SJCRH30 (cell line): ENCODE data around the gene ZNF791. TPM values are rescaled to one million over a fixed set of nuclear protein-coding genes. Genes with fewer than 3 reads are reported as not detected.
"Not testable (repeated sequence)": the region's sequence is repeated elsewhere in the genome, so short reads cannot be mapped to it uniquely, and the experiment has no call there.

ENCODE experiments used
- DNase-seq, 2 experiments: peaks; one replicate each; pipeline ENCODE4 v3.0.0-alpha.2; 2015 to 2020
- H3K27ac ChIP-seq: fragments of 250-450 bp; sonication (Bioruptor Pico); 2 replicates; pipeline ENCODE4 v1.5.1; 2020; ENCODE audit warnings: mild to moderate bottlenecking, moderate library complexity
- H3K27me3 ChIP-seq: fragments of 250-450 bp; sonication (Bioruptor Pico); 2 replicates; pipeline ENCODE4 v1.5.1; 2020; ENCODE audit warnings: mild to moderate bottlenecking, moderate library complexity
- H3K36me3 ChIP-seq: fragments of 250-450 bp; sonication (Bioruptor Pico); 2 replicates; pipeline ENCODE4 v1.5.1; 2020; ENCODE audit warnings: mild to moderate bottlenecking, moderate library complexity
- H3K4me1 ChIP-seq: fragments of 250-450 bp; sonication (Bioruptor Pico); 2 replicates; pipeline ENCODE4 v1.5.1; 2020; ENCODE audit warnings: mild to moderate bottlenecking, moderate library complexity
- H3K4me3 ChIP-seq: fragments of 250-450 bp; sonication (Bioruptor Pico); 2 replicates; pipeline ENCODE4 v1.5.1; 2020; ENCODE audit warnings: mild to moderate bottlenecking, moderate library complexity
- H3K9me3 ChIP-seq: fragments of 250-450 bp; sonication (Bioruptor Pico); replicated peaks from 2 replicates; pipeline ENCODE4 v1.5.1; 2020; ENCODE audit warnings: mild to moderate bottlenecking, moderate library complexity
- total RNA-seq: library from RNA; depleted of rRNA; stranded (reverse); fragments of >200 nt; shearing (Covaris generic); gene quantifications from 2 replicates; pipeline ENCODE4 v1.2.3, GENCODE V29; 2014

Gene ZNF791
- total RNA-seq, 1 experiment from 2014 or later, result 25.7 TPM

DNA sequence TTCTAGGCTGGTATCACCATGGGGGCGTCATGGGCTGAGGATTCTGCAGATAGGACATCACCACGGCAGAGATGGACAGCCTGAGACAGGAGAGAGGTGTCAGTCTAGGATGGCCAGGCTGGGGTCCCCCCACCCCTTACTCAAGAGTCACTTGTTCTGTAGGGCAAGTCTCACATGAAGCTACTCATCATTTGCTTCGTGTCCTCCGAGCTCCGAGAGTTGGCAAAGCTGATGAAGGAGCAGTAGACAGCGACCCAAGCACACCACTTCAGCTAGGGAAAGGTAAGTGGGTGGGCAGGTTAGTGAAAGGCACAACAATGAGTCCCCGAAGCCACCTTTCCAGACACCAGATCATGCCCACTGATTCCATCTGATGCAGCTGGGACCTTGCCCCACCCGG, 57.6 kb downstream of the ZNF791 start:
- DNase-seq, result no peak
- peaks cover 17% of the 10 kb centered on the region for H3K36me3 ChIP-seq
- H3K4me3 ChIP-seq, result peak overlapping the region; percentile 86
- no peaks in the 10 kb centered on the region for H3K9me3 ChIP-seq
- H3K27ac ChIP-seq, result no peak overlapping the region
- H3K27me3 ChIP-seq, result no peaks in the 10 kb centered on the region
- no peaks in the 10 kb centered on the region; the same call in 1 of the 2 replicates for H3K4me1 ChIP-seq

DNA sequence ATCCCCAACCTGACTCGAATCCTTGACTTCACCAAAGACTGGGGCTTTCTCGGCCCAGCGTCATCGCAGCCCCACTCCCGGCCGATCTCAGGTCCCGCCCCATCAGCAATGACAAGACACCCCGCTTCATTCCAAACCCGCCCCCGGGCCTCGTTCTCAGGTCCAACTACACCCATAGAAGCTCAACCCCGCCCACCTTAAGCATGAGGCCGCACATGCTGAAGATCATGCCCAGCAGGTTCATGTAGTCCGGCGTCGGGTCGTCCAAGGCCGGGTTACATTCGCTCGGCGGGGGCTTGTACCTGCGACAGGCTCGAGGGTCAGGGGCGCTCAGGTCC, 58.2 kb downstream of the ZNF791 start:
- Histone ChIP-seq H3K27me3 (no peaks in the 10 kb centered on the region), H3K27ac (peak overlapping the region; percentile 87), H3K4me3 (peak overlapping the region; percentile 86), H3K9me3 (no peaks in the 10 kb centered on the region), H3K36me3 (peaks cover 14% of the 10 kb centered on the region), H3K4me1 (no peaks in the 10 kb centered on the region; the same call in 1 of the 2 replicates)
- DNase-seq, result peak; percentile 56 to 58

DNA sequence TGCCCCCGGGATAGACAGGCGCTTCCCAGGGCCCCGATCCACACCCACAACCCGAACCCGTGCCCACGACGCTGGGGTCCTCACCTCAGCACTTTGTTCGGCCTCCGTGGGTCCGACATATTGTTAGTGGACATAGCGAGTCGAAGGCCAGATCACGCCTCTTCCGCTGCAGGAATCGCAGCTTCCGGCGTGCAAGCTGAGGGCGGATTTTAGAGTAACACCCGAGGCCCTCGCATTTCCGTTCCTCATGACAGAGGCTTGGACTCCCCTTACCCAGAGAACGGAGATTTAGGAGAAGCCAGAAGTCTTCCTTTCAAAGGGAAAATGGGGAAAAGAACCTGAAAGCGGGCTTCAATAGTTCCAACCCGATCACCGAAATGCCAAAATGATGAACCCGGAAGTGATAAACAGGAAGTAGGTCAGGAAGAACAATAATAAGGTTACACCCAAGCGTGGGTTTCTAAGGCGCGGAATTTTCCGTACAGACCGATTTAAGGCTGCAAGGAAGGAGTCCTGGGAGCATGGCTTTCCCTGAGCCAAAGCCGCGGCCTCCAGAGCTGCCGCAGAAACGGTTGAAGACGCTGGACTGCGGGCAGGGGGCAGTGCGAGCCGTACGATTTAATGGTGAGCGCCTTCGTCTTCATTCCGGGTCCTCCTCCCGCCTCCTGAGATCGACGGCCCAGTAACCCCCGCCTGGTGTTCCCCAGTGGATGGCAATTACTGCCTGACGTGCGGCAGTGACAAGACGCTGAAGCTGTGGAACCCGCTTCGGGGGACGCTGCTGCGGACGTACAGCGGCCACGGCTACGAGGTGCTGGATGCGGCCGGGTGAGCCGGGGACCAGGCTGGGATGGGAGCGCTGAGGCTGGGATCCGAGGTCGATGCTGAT, 58.8 kb downstream of the ZNF791 start:
- peak; percentile 83 to 92 for DNase-seq
- peak overlapping the region; percentile 87 for H3K27ac ChIP-seq
- H3K4me3 ChIP-seq, result peak overlapping the region; percentile 86
- H3K27me3 ChIP-seq, result no peaks in the 10 kb centered on the region
- H3K4me1 ChIP-seq, result no peaks in the 10 kb centered on the region; the same call in 1 of the 2 replicates
- no peaks in the 10 kb centered on the region for H3K9me3 ChIP-seq
- H3K36me3 ChIP-seq, result peaks cover 18% of the 10 kb centered on the region

DNA sequence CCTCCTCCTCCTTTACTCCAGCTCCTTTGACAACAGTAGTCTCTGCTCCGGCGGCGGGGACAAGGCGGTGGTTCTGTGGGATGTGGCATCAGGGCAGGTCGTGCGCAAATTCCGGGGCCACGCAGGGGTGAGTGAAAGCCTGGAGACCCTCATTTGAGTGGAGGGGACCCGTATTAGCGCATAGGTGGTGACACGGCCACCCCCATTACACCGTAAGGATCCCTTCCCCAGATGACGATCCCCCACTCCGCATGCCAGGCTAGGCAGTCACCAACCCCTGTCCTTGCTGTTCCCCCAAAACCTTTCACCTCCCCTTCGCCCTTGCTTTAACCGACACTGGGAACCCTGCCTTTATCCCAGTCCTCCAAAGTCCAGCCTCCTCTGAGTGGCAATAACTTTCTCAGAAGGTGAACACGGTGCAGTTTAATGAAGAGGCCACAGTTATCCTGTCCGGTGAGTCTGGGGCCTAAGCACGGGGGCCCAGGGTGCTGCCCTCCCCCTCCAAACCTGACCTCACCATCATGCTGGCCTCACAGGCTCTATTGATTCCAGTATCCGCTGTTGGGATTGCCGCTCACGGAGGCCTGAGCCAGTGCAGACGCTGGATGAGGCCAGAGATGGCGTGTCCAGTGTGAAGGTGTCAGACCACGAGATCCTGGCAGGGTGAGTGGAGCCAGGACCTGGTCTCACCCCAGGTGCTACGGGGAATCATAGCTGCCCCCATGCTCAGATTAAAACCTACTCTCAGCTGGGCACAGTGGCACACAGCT, 59.6 kb downstream of the ZNF791 start:
- Histone ChIP-seq H3K9me3 (no peaks in the 10 kb centered on the region), H3K27me3 (no peaks in the 10 kb centered on the region), H3K27ac (peak overlapping the region; percentile 87; the same call in 1 of the 2 replicates), H3K4me3 (peak overlapping the region; percentile 86), H3K36me3 (peaks cover 26% of the 10 kb centered on the region), H3K4me1 (no peaks in the 10 kb centered on the region; the same call in 1 of the 2 replicates)
- DNase-seq, result no peak

DNA sequence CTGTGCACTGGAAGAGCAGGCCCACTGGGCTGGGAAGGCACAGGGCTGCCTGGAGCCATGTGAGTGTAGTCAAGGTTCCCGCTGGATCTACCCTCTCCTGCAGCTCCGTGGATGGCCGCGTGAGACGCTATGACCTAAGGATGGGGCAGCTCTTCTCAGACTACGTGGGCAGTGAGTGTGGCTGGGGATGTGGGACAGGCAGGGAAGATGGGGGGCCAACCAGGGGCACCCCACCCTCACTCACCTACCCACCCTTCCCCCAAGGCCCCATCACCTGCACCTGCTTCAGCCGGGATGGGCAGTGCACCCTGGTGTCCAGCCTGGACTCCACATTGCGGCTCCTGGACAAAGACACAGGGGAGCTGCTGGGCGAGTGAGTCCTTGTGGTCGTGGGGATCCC, 62.0 kb downstream of the ZNF791 start:
- DNase-seq, result no peak
- H3K9me3 ChIP-seq, result no peaks in the 10 kb centered on the region
- H3K36me3 ChIP-seq, result peaks cover 50% of the 10 kb centered on the region
- no peaks in the 10 kb centered on the region for H3K27me3 ChIP-seq
- H3K4me1 ChIP-seq, result no peaks in the 10 kb centered on the region; the same call in 1 of the 2 replicates
- H3K27ac ChIP-seq, result no peak overlapping the region
- H3K4me3 ChIP-seq, result no peak overlapping the region

DNA sequence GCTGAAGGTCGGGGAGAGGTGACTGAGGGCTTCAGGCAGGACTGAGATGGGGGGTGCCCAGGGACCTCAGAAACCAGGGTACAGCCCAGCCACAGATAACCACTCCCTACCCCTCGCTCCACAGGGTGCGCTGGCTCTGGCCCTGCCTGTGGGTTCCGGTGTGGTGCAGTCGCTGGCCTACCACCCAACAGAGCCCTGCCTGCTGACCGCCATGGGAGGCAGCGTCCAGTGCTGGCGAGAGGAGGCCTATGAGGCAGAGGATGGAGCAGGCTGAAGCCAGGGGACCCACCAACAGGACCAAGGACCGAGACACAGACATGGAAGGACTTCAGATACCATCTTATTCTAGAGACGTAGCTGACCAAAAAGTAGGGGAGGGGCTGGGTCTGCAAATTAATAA, 64.7 kb downstream of the ZNF791 start:
- Histone ChIP-seq H3K27ac (no peak overlapping the region), H3K4me1 (no peaks in the 10 kb centered on the region; the same call in 1 of the 2 replicates), H3K36me3 (peaks cover 71% of the 10 kb centered on the region), H3K4me3 (no peak overlapping the region), H3K27me3 (no peaks in the 10 kb centered on the region), H3K9me3 (no peaks in the 10 kb centered on the region)
- DNase-seq, result no peak

DNA sequence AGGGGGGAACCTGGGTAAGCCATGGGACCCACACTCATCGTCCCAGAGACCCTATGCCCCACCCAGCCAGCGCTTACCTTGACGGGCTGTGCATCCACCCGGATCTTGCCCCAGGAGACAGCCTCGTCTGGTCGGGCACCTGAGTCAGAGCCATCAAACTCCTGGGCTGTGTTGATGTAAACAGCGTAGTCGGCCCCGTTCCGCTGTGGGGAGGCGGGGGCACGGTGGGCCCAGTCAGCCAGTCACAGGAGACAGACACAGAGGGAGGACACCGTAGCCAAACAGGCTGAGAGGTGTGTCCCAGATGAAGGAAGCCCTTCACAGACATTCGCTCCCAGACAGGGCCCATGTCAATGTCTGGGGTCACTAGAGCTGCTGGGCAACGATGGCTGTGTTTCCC, 65.2 kb downstream of the ZNF791 start:
- Histone ChIP-seq H3K27ac (no peak overlapping the region), H3K27me3 (no peaks in the 10 kb centered on the region), H3K36me3 (peaks cover 71% of the 10 kb centered on the region), H3K4me1 (no peaks in the 10 kb centered on the region), H3K4me3 (no peak overlapping the region), H3K9me3 (no peaks in the 10 kb centered on the region)
- peak in 1 of 2 experiments; percentile 26 for DNase-seq

DNA sequence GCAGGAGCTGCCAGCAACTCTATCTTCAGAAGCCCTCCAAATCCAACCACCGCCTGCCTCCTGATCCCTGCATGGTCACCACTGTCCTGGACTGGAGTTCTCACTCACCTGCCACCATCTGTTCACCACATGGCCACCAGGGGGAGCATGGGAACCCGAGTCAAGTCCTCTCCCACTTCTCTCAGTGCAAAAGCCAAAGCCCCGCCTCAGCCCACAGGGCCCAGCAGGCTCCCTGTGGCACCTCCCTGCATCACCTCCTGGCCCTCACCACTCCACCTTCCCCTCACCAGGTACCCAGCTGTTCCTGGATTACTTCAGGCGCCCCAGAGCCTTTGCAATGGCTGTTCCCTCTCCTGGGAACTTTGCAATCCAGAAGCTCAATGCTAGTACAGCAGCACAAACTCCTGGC, 65.7 kb downstream of the ZNF791 start:
- no peak overlapping the region for H3K27ac ChIP-seq
- peaks cover 70% of the 10 kb centered on the region for H3K36me3 ChIP-seq
- peak; percentile 94 to 96 for DNase-seq
- no peaks in the 10 kb centered on the region for H3K27me3 ChIP-seq
- no peaks in the 10 kb centered on the region for H3K9me3 ChIP-seq
- H3K4me3 ChIP-seq, result no peak overlapping the region
- no peaks in the 10 kb centered on the region for H3K4me1 ChIP-seq

DNA sequence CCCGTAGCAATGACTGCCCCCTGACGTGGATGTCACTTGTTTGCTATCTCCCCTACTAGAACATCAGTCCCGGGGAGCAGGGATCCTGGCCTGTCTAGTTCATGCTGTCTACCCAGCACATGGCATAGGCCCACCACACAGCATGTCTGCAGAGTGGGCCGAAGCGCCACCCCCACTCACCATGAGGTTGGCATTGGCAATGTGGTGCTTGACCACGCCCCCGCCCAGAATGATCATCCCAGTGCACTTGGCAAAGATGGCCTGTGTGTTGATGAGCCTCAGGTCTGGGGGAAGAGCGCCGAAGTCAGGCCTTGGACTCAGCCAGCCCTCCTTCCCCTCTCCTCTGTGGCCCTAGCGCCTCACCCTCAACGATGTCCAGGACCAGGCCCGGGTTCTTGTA, 66.2 kb downstream of the ZNF791 start:
- Histone ChIP-seq H3K36me3 (peaks cover 65% of the 10 kb centered on the region), H3K4me1 (no peaks in the 10 kb centered on the region)

DNA sequence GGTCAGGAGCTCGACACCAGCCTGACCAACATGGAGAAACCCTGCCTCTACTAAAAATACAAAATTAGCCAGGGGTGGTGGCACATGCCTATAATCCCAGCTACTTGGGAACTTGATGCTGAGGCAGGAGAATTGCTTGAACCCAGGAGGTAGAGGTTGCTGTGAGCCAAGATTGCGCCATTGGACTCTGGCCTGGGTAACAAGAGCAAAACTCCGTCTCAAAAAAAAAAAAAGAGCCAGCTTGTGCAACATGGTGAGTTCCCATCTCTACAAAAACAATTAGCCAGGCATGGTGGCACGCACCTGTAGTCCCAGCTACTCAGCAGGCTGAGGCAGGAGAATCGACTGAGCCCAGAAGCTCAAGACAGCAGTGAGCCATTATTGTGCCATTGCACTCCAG, 67.3 kb downstream of the ZNF791 start:
- H3K9me3 ChIP-seq, H3K27ac ChIP-seq: not testable (repeated sequence)
- peaks cover 57% of the 10 kb centered on the region for H3K36me3 ChIP-seq

More for the DNA sequence above, 66.2 kb downstream of the ZNF791 start:
- no peak overlapping the region for H3K27ac ChIP-seq
- no peaks in the 10 kb centered on the region for H3K9me3 ChIP-seq
- no peak for DNase-seq
- no peaks in the 10 kb centered on the region for H3K27me3 ChIP-seq
- no peak overlapping the region for H3K4me3 ChIP-seq

DNA sequence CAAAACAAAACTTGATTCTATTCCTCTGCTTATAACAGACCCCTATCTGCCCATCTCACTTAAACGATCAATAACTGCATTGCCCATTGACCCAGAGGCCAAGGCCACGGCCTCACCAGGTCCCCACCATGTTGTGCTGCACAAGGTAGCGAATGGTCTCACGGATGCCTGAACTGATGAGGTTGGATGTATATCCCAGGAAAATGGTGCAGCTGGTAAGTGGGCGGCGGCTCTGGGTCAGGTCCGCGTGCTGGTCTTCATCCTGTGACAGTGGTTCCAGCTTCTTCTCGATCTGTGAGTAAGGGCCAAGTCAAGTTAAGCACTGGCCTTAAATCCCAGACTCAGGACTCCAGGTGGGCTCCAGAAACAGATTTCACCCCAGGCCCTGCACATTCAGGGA, 69.3 kb downstream of the ZNF791 start:
- Histone ChIP-seq H3K4me3 (no peak overlapping the region), H3K27me3 (no peaks in the 10 kb centered on the region), H3K36me3 (peaks cover 47% of the 10 kb centered on the region), H3K9me3 (no peaks in the 10 kb centered on the region), H3K4me1 (no peaks in the 10 kb centered on the region), H3K27ac (no peak overlapping the region)
- DNase-seq, result no peak

More for the DNA sequence above, 67.3 kb downstream of the ZNF791 start:
- not testable (repeated sequence) for H3K4me1 ChIP-seq, H3K27me3 ChIP-seq, H3K4me3 ChIP-seq, DNase-seq

DNA sequence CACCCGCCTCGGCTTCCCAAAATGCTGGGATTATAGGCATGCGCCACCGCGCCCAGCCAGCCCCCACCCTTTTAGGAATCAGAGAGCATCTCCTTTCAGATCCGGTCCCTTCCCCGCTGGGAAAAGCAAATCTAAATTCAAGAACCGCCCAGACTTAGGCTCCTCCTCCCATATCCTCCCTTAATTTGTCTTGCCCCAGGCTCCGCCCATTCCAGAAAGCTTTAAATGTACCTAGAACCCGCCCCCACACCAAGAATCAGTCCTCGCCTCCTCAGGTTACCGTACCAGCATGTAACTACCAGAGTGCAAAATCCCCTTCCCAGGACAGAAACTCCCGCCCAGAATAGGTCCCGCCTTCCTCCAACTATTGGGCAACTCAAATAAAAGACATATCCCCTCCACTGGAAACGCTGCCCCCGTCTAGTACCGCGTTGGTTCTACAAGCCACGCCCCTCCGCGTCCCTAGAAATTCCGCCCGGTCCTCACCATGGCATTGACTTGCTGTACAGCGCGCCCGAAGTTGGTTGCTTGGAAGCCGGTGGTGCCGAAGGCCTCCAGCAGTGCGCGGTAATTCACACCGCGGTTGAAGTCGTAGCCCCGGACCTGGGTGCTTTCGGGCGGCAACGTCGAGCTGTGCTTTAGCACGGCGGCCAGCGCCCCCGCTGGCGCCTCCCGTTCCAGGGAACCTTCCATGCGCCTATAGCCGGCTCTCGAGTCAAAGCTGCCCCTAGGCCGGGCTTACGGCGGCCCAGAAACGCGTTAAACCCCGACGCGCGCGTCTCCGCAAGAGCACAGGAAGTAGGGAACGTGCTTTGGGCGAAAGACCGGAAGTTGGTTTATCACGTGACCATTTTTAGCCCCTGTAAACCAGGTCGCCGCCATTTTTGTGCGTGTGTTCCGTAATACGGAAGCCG, 70.6 kb downstream of the ZNF791 start, which contains the start of gene DHPS:
TSS of gene DHPS (minus strand) at position 807 of the 914 bp plus-strand sequence. CDS start at position 693, 114 bp downstream.
- H3K27ac ChIP-seq, result peak within 1 kb of the TSS; percentile 99
- no peaks in the 10 kb centered on the region for H3K9me3 ChIP-seq
- H3K4me1 ChIP-seq, result no peaks in the 10 kb centered on the region

More for the DNA sequence above, 70.6 kb downstream of the ZNF791 start, which contains the start of gene DHPS:
- no peaks in the 10 kb centered on the region for H3K27me3 ChIP-seq
- peak; percentile 99 to 100 for DNase-seq
- peak within 1 kb of the TSS; percentile 91 for H3K4me3 ChIP-seq
- H3K36me3 ChIP-seq, result peaks cover 34% of the 10 kb centered on the region
